ENCODE data around the gene KRTAP5-6.

The KRTAP5-6 gene

GRCh38 chr11:1734641-1735081, 37.7 kb downstream of the KRTAP5-6 start:
- no peak for DNase-seq

GRCh38 chr11:1735271-1735670, 38.3 kb downstream of the KRTAP5-6 start:
- no peak for DNase-seq

DNA sequence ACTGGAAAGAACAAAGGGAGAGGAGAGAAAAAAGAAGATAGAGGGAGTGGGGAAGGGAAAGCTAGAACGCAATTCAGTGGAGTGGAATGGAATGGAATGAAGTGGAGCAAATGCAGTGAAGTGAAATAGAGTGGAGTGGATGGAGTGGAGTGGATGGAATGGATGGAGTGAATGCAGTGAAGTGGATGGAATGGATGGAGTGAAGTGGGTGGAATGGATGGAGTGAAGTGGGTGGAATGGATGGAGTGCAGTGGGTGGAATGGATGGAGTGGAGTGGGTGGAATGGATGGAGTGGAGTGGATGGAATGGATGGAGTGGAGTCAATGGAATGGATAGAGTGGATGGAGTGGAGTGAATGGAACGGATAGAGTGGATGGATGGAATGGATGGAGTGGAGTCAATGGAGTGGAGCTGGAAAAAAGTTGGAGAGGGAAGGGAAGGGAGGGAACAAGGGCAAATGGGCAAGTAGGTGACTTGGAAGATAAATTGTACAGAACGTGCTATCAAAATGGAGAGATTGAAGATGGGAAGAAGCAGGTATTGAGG, 39.5 kb downstream of the KRTAP5-6 start:
- DNase-seq = no peak

DNA sequence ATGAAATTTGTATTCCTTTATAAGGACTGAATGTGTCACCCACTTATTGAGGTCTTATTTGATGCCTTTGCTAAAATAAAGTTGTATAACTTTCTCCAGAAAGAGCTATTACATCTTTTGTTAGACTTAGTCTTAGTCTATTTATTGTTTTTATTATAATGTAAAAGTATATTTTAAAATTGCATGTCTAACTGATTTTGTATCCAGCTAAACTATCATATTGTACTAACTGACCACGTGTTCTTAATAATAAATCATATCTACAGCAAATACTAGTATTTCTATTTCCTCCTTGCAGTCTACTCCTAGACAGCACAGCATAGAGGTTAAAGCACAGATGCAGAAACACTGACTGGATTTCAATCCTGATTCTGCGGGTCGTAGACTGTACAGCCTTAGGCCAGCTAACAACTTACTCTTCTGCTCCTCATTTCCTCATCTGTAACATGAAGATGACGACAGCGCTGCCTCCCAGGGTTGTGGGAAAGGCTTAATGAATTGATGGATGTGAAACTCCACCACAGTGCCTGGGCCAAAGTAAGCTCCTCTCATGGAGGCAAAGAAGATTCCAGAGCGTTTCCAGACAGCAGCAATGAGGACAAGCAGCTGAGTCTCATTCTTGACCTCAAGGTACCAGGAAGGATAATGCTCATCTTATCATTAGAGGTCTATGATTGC, 40.2 kb downstream of the KRTAP5-6 start:
- no peak for DNase-seq

- DNase-seq = no peak
Observed at GRCh38 chr11:1738380-1738779, 41.4 kb downstream of the KRTAP5-6 start.

- DNase-seq = no peak
Observed at GRCh38 chr11:1739576-1739975, 42.6 kb downstream of the KRTAP5-6 start.

GRCh38 chr11:1740786-1741530, 44.0 kb downstream of the KRTAP5-6 start:
- no peak for DNase-seq

DNA sequence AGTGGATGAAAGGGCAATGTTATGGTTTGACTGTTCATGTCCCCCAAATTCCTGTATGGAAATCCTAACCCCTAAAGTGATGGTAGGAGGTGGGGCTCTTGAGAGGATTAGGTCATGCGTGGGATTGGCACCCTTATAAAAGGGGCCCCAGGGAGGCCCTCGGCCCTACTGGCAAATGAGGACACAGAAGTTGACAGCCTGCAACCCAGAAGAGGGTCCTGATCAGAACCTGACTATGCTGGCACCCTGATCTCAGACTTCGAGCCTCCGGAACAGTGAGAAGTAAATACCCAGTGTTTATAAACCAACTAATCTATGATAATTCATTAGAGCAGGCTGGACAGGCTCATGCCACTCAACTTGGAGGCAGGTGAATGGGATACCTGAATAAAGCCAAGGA, 44.7 kb downstream of the KRTAP5-6 start:
- no peak for DNase-seq

DNA sequence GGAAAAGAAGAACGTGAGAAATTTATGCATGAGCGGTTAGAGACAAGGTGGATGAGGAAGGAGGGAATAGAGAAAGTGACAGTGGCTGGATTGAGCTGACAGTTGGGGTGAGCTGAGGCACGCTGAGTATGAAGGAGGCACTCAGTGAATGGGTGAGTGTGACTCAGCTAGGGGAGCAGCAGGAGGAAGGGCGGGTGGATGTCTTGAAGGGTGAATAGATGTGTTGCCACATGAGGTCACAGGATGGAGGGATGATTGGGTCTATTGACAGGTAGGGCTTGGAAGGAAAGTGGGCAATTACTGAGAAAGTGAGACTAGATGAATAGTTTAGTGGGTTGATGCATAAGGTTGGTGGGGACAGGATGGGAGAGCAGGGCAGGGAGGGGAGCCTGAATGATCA, 45.4 kb downstream of the KRTAP5-6 start:
- no peak for DNase-seq

DNA sequence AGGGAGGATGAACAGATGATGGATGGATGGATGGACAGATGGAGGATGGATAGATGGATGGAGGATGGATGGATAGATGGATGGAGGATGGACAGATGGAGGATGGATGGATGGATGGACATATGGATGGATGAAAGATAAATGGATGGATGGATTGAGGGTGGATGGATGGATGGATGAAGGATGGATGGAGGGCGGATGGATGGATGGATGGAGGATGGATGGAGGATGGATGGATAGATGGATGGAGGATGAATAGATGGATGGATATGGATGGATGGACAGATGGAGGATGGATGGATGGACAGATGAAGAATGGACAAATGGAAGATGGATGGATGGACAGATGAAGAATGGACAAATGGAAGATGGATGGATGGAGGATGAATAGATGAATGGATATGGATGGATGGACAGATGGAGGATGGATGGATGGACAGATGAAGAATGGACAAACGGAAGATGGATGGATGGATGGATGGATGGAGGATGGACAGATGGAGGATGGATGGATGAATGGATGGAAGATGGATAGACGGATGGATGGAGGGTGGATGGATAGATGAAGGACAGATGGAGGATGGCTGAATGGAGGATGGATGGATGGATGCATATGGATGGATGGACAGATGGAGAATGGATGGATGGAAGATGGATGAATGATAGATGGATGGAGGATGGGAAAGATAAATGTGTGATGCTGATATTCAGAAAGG, 46.0 kb downstream of the KRTAP5-6 start:
- no peak for DNase-seq

DNA sequence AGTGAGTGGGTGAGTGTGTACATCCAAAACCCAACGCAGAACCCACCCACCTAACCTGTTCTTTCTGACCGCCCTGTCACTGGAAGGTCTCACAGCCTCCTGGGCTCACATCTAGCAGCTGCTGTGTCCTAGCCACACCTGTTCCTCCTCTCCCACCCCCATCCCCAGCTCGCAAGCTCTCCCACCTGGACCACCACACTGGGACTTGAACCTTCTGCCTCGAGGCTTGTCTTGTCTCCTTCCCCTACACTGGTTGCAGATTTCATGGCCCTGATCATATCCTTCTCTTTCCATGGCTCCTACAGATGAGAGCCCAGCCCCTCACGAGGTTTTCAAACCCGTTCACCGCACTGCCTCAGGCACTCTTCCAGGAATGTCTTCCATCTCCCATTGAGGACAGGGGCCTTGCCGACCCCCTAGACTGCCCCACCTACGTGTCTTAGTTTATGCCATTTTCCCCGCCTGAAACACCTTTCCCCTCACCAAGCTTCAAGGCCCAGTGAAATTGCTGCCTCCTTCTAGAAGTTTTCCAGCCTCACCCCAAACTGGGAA, 46.7 kb downstream of the KRTAP5-6 start:
- no peak for DNase-seq

GRCh38 chr11:1744137-1744886, 47.3 kb downstream of the KRTAP5-6 start:
- DNase-seq = no peak

- no peak for DNase-seq
Observed at GRCh38 chr11:1744891-1745700, 48.1 kb downstream of the KRTAP5-6 start.

DNA sequence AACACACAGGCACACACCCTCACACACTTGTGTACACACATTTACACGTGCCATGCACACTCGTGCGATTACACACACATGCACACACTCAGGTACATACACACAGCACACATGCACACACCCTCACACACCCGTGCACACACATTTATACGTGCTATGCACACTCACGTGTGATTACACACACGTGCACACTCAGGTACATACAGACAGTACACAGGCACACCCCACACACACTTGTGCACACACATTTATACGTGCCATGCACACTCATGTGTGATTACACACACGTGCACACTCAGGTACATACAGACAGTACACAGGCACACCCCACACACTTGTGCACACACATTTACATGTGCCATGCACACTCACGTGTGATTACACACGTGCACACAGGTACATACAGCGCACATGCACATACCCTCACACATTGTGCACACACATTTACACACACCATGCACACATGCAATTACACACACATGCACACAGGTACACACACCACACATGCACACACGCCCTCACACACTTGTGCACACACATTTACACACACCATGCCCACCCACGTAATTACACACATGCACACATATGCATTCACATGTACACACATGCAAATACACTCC, 48.8 kb downstream of the KRTAP5-6 start:
- DNase-seq = no peak

DNA sequence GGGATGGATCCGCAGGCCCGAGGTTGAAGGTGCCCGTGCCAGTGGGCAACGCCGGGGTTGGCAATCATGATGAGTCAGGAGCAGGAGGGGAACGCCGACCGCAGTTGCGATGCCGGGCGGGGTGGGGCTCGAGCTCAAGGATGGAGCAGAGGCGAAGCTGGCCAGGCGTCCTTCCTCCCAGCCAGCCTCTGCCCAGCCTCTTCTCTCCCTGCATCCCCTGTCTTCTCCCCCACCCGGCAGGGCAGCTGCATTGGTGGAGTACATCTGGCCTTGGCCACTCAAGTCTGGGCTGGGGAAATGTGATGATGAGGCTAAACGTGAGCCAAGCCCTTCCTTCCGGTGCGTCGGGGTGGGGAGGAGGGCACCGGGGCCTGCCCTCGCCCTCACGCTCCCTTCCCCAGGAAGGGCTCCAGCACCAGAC, 49.5 kb downstream of the KRTAP5-6 start:
- DNase-seq = no peak

- no peak for DNase-seq
Observed at GRCh38 chr11:1746956-1747752, 50.2 kb downstream of the KRTAP5-6 start.
